GM21423 (cell line): Measurements from ENCODE around the gene EIF4EBP2.

Experiments used
- ATAC-seq: cut with Tn5 transposase; IDR thresholded peaks from one replicate; pipeline ENCODE4 v1.9.1; 2021; ENCODE audit warnings: mild to moderate bottlenecking, moderate library complexity; ENCODE audit not compliant: unreplicated experiment

The EIF4EBP2 gene

GRCh38 chr10:70376436-70377378 is 27.2 kb upstream of the EIF4EBP2 start:
- ATAC-seq = no peak

- ATAC-seq = no peak
Observed at GRCh38 chr10:70378122-70378521, 25.8 kb upstream of the EIF4EBP2 start.

- ATAC-seq = no peak
Observed at GRCh38 chr10:70379581-70380176, 24.3 kb upstream of the EIF4EBP2 start.

GRCh38 chr10:70380350-70381135 is 23.4 kb upstream of the EIF4EBP2 start:
- no peak for ATAC-seq

- ATAC-seq = peak; percentile 27
Observed at GRCh38 chr10:70381471-70382421, 22.2 kb upstream of the EIF4EBP2 start.

GRCh38 chr10:70391654-70392053 is 12.3 kb upstream of the EIF4EBP2 start:
- ATAC-seq = no peak

GRCh38 chr10:70396140-70396539 is 7.8 kb upstream of the EIF4EBP2 start:
- ATAC-seq = no peak

- no peak for ATAC-seq
Observed at GRCh38 chr10:70399177-70399576, 4.8 kb upstream of the EIF4EBP2 start.

GRCh38 chr10:70403483-70404035 is 386 bp upstream of the EIF4EBP2 start:
- ATAC-seq = peak; percentile 2

- ATAC-seq = no peak
Observed at GRCh38 chr10:70404787-70405036, 767 bp downstream of the EIF4EBP2 start.

- ATAC-seq = peak; percentile 43
Observed at GRCh38 chr10:70405037-70405824, 1.3 kb downstream of the EIF4EBP2 start.

GRCh38 chr10:70409772-70410171 is 5.8 kb downstream of the EIF4EBP2 start:
- no peak for ATAC-seq

GRCh38 chr10:70410608-70411007 is 6.7 kb downstream of the EIF4EBP2 start:
- ATAC-seq = no peak

GRCh38 chr10:70412356-70412755 is 8.4 kb downstream of the EIF4EBP2 start:
- no peak for ATAC-seq

- no peak for ATAC-seq
Observed at GRCh38 chr10:70417568-70417967, 13.6 kb downstream of the EIF4EBP2 start.

- ATAC-seq = no peak
Observed at GRCh38 chr10:70418229-70418628, 14.3 kb downstream of the EIF4EBP2 start.

GRCh38 chr10:70418713-70419112 is 14.8 kb downstream of the EIF4EBP2 start:
- ATAC-seq = no peak

GRCh38 chr10:70424320-70424719 is 20.4 kb downstream of the EIF4EBP2 start:
- no peak for ATAC-seq

GRCh38 chr10:70425096-70425495 is 21.2 kb downstream of the EIF4EBP2 start:
- ATAC-seq = no peak

- ATAC-seq = no peak
Observed at GRCh38 chr10:70426823-70427222, 22.9 kb downstream of the EIF4EBP2 start.
